Uterus (tissue), 4 donors: ENCODE measurements around the gene PAM16. TPM values are rescaled to one million over a fixed set of nuclear protein-coding genes. Genes with fewer than 3 reads are reported as not detected.

Experiments used
- DNase-seq, 2 donors: peaks; one replicate each; pipeline ENCODE4 v3.0.0-alpha.2; 2019 to 2020
- H3K27ac ChIP-seq, 2 donors: fragments of 200-600 bp; sonication (generic); 1 replicate in 1 of 2; 2 replicates in 1 of 2; pipeline ENCODE4 v1.5.1; 2016 to 2018
- H3K27me3 ChIP-seq, 2 donors: fragments of 200-600 bp; sonication (generic); one replicate each; pipeline ENCODE4 v1.5.1; 2018 to 2019; ENCODE audit warnings: control low read depth in 1 of 2
- H3K36me3 ChIP-seq, 2 donors: fragments of 200-600 bp; sonication (generic); one replicate each; pipeline ENCODE4 v1.5.1; 2019; ENCODE audit warnings: control low read depth in 1 of 2
- H3K4me1 ChIP-seq, 2 donors: fragments of 200-600 bp; sonication (generic); one replicate each; pipeline ENCODE4 v1.5.1; 2018 to 2019; ENCODE audit warnings: control low read depth in 1 of 2
- H3K4me3 ChIP-seq, 2 donors: fragments of 200-600 bp; sonication (generic); 1 replicate in 1 of 2; 2 replicates in 1 of 2; pipeline ENCODE4 v1.5.1; 2018 to 2019; ENCODE audit warnings: mild to moderate bottlenecking in 1 of 2
- H3K9me3 ChIP-seq, 2 donors: fragments of 200-600 bp; sonication (generic); one replicate each; pipeline ENCODE4 v1.5.1; 2019; ENCODE audit warnings: control low read depth in 1 of 2
- CTCF ChIP-seq, 4 experiments: fragments of 200-600 bp in 2 of 4; fragments of 450-650 bp in 2 of 4; sonication (generic) in 2 of 4; IDR thresholded peaks; one replicate each; pipeline ENCODE4 v1.5.1; 2016 to 2019; ENCODE audit warnings: antibody characterized with exemption in 4 of 4, mild to moderate bottlenecking in 2 of 4, moderate library complexity in 1 of 4
- POLR2A ChIP-seq, 2 donors: fragments of 450-650 bp; IDR thresholded peaks; one replicate each; pipeline ENCODE4 v1.6.1; 2016; ENCODE audit warnings: antibody characterized with exemption in 2 of 2, mild to moderate bottlenecking in 1 of 2, moderate library complexity in 1 of 2
- intact Hi-C: fragments of 100-400 bp; cut with DNase I; formaldehyde crosslinking; loops from one replicate; pipeline ENCODE4 v1.15.1; 2023; ENCODE audit warnings: low total_unique reads
- total RNA-seq, 4 donors: library from RNA; depleted of rRNA in 3 of 4; stranded (reverse); fragments of >200 nt in 3 of 4; gene quantifications; one replicate each; pipeline versions ENCODE4 v1.1.0 to v1.2.4, GENCODE V29; 2014 to 2023
- donor health status: DM: yes; HTN: yes; CAD: no.

Gene PAM16
- total RNA-seq, 4 donors from 2014 or later: 8.9 to 438 (median 35.3) TPM

GRCh38 chr16:4323071-4323844 lies 27.9 kb downstream of the PAM16 start:
- Histone ChIP-seq H3K27me3 (no peaks in the 10 kb centered on the region), H3K9me3 (no peaks in the 10 kb centered on the region), H3K4me3 (no peak overlapping the region), H3K36me3 (no peaks in the 10 kb centered on the region), H3K27ac (peak overlapping the region; percentile 90), H3K4me1 (peaks cover 4 to 52% of the 10 kb centered on the region in 2 donors)
- TF ChIP-seq CTCF (IDR thresholded peaks at IDR 0.05) (no peak), POLR2A (IDR thresholded peaks at IDR 0.05) (no peak)
- no peak for DNase-seq
- intact Hi-C loops: no loop called here

GRCh38 chr16:4322121-4323052 lies 28.7 kb downstream of the PAM16 start:
- intact Hi-C loops: no loop called here
- H3K27me3 ChIP-seq: no peaks in the 10 kb centered on the region
- DNase-seq: no peak
- no peak overlapping the region for H3K4me3 ChIP-seq
- peak overlapping the region; percentile 90 for H3K27ac ChIP-seq
- TF ChIP-seq POLR2A (IDR thresholded peaks at IDR 0.05) (no peak), CTCF (IDR thresholded peaks at IDR 0.05) (no peak)
- no peaks in the 10 kb centered on the region for H3K9me3 ChIP-seq
- peaks cover 4 to 54% of the 10 kb centered on the region in 2 donors for H3K4me1 ChIP-seq
- H3K36me3 ChIP-seq: no peaks in the 10 kb centered on the region

- no peak for DNase-seq
- Histone ChIP-seq H3K4me1 (peaks cover 4 to 50% of the 10 kb centered on the region in 2 donors), H3K9me3 (no peaks in the 10 kb centered on the region), H3K36me3 (no peaks in the 10 kb centered on the region), H3K27ac (peak overlapping the region; percentile 90 to 96), H3K4me3 (no peak overlapping the region), H3K27me3 (no peaks in the 10 kb centered on the region)
- intact Hi-C loops: no loop called here
- TF ChIP-seq CTCF (IDR thresholded peaks at IDR 0.05): no peak
- no peak for TF ChIP-seq POLR2A (IDR thresholded peaks at IDR 0.05)
These were observed 29.6 kb downstream of the PAM16 start for GRCh38 chr16:4321286-4322120.

GRCh38 chr16:4320571-4321137 lies 30.5 kb downstream of the PAM16 start:
- Histone ChIP-seq H3K36me3 (no peaks in the 10 kb centered on the region), H3K4me1 (peaks cover 4 to 50% of the 10 kb centered on the region in 2 donors), H3K27me3 (no peaks in the 10 kb centered on the region), H3K4me3 (no peak overlapping the region), H3K9me3 (no peaks in the 10 kb centered on the region), H3K27ac (peak overlapping the region; percentile 90 to 96)
- intact Hi-C loops: no loop called here
- DNase-seq: no peak
- TF ChIP-seq POLR2A (IDR thresholded peaks at IDR 0.05) (no peak), CTCF (IDR thresholded peaks at IDR 0.05) (no peak)
